ENCODE measurements around the gene EGLN3. TPM values are rescaled to one million over a fixed set of nuclear protein-coding genes. Genes with fewer than 3 reads are reported as not detected.

The EGLN3 gene
- total RNA-seq, 1 donor from 2014 or later = 10.3 TPM

DNA sequence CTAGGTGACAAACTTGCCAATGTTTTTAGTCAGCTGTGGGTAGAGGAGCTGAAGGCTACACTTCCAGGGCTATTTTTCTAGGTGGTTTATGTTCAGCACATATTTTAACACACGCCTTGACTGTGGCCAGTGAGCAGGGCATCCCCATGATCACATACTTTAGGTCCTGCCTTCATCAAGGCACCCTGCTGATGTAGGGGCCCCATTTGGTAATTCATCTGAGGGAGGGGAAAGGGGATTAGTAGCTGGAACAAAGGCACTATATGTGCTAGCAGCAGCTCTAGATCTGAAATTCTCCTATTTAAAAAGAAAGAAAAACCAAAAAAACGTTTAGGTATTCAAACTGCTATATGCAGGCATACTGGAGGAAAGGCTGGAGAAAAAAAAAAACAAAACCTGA is 14.5 kb downstream of the EGLN3 start:
- no peaks in the 10 kb centered on the region for H3K9me3 ChIP-seq
- no peak overlapping the region for H3K27ac ChIP-seq
- H3K36me3 ChIP-seq = no peaks in the 10 kb centered on the region
- no peak overlapping the region for H3K4me3 ChIP-seq
- H3K27me3 ChIP-seq = no peaks in the 10 kb centered on the region
- H3K4me1 ChIP-seq = peaks cover 13% of the 10 kb centered on the region
- no peak for DNase-seq (ENCODE audit: extremely low spot score in 2 of 2)
- intact Hi-C loops (cut with DNase I) = no loop called here
- TF ChIP-seq POLR2AphosphoS5 (IDR thresholded peaks at IDR 0.05; ENCODE audit: insufficient read depth in 1 of 2, low read depth in 1 of 2) = no peak
- TF ChIP-seq, protein P1, sequence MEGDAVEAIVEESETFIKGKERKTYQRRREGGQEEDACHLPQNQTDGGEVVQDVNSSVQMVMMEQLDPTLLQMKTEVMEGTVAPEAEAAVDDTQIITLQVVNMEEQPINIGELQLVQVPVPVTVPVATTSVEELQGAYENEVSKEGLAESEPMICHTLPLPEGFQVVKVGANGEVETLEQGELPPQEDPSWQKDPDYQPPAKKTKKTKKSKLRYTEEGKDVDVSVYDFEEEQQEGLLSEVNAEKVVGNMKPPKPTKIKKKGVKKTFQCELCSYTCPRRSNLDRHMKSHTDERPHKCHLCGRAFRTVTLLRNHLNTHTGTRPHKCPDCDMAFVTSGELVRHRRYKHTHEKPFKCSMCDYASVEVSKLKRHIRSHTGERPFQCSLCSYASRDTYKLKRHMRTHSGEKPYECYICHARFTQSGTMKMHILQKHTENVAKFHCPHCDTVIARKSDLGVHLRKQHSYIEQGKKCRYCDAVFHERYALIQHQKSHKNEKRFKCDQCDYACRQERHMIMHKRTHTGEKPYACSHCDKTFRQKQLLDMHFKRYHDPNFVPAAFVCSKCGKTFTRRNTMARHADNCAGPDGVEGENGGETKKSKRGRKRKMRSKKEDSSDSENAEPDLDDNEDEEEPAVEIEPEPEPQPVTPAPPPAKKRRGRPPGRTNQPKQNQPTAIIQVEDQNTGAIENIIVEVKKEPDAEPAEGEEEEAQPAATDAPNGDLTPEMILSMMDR (IDR thresholded peaks at IDR 0.05) = no peak
- no peak for TF ChIP-seq POLR2A (IDR thresholded peaks at IDR 0.05)

DNA sequence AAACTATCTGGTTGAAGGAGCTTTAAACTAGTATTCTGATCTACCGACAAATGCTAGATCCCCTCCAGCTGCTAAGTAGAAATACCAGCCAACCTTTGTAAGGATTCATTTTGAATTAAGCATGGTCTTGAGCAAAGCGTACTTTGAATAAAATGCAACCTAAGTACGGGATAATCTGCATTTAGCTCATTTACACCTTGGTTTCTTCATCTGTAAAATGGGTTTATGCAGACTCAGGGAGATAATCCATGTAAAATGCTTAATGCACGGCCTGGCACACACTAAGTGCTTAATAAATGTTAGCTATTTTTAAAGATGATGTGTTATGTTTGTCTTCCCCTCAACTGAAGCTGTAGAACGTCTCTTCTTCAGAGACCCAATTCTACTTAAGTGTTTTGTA is 15.9 kb downstream of the EGLN3 start:
- DNase-seq (ENCODE audit: extremely low spot score in 2 of 2) = no peak
- no peak for TF ChIP-seq POLR2A (IDR thresholded peaks at IDR 0.05)
- TF ChIP-seq, protein P1 (IDR thresholded peaks at IDR 0.05) = no peak
- TF ChIP-seq POLR2AphosphoS5 (IDR thresholded peaks at IDR 0.05; ENCODE audit: insufficient read depth in 1 of 2, low read depth in 1 of 2) = no peak
- H3K27me3 ChIP-seq = no peaks in the 10 kb centered on the region
- peaks cover 19% of the 10 kb centered on the region for H3K4me1 ChIP-seq
- no peaks in the 10 kb centered on the region for H3K36me3 ChIP-seq
- no peak overlapping the region for H3K27ac ChIP-seq
- H3K9me3 ChIP-seq = no peaks in the 10 kb centered on the region
- intact Hi-C loops (cut with DNase I) = no loop called here
- no peak overlapping the region for H3K4me3 ChIP-seq

DNA sequence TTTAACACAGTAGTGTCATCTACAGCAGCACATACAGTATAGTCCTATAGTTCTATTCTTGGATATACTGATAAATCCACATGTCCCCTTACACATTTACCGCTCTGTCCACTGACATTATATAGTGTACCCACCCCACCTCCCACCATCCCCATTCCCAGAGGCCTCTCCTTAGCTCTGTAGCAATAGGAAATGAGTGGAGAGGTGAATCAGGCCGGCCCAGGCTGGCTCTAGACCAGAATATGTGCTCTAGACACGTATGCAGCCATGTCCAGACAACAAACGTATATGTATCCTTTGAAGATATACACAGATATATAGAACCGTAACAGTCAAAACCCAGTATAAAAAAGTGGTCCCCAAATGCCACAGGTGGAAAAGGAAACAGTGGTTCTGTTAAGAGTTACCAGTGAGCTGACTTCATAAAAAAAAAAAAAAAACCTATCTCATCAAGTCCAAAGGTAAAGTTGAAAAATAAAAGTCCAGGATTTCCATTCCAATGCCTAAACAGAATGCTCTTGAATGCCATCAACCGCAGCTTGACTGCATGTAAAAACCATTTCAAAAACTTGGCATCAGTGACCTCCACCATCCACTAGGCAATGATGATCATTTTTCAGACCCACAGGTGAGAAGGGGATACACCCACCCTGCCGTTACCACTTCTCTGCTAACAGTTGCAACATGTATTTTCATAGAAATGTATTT is 16.7 kb downstream of the EGLN3 start:
- intact Hi-C loops (cut with DNase I) = no loop called here
- TF ChIP-seq POLR2A (IDR thresholded peaks at IDR 0.05) (no peak), POLR2AphosphoS5 (IDR thresholded peaks at IDR 0.05; ENCODE audit: insufficient read depth in 1 of 2, low read depth in 1 of 2) (no peak)
- TF ChIP-seq, protein P1 (IDR thresholded peaks at IDR 0.05) = no peak

DNA sequence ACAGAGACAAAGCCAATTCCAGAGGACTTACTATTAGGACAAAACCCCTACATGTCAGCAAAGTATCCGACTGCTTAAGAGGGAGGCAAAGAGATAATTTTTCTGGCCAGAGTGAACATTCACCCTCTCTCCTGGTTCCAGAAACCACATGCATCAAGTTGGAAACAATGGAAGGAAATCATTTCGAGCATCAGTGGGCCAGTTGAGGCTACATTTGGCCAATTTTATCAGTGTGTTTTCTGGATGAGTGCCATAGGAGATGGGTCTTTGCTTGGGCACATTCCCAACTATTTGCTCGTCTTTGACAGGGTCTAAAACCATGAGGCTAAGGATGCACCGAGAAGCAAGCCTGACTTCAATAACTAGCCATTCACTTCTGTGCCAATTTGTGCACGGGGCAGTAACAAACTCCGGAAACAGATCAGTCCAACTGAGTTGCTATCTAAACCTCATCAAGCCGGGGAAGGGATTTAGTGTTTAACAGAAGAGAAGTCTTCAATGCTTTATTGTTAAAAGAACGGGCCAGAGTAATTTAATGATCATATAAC is 17.4 kb downstream of the EGLN3 start:
- H3K4me3 ChIP-seq = no peak overlapping the region
- TF ChIP-seq, protein P1 (IDR thresholded peaks at IDR 0.05) = no peak
- no peak for TF ChIP-seq POLR2A (IDR thresholded peaks at IDR 0.05)
- TF ChIP-seq POLR2AphosphoS5 (IDR thresholded peaks at IDR 0.05; ENCODE audit: insufficient read depth in 1 of 2, low read depth in 1 of 2) = no peak
- H3K4me1 ChIP-seq = peaks cover 16% of the 10 kb centered on the region
- no peaks in the 10 kb centered on the region for H3K36me3 ChIP-seq
- no peaks in the 10 kb centered on the region for H3K9me3 ChIP-seq
- H3K27me3 ChIP-seq = no peaks in the 10 kb centered on the region
- H3K27ac ChIP-seq = no peak overlapping the region
- intact Hi-C loops (cut with DNase I) = no loop called here
- DNase-seq (ENCODE audit: extremely low spot score in 2 of 2) = no peak

More for the DNA sequence above, 16.7 kb downstream of the EGLN3 start:
- Histone ChIP-seq H3K9me3 (no peaks in the 10 kb centered on the region), H3K36me3 (no peaks in the 10 kb centered on the region), H3K4me1 (peaks cover 19% of the 10 kb centered on the region), H3K27me3 (no peaks in the 10 kb centered on the region), H3K4me3 (no peak overlapping the region), H3K27ac (no peak overlapping the region)
- DNase-seq (ENCODE audit: extremely low spot score in 2 of 2) = no peak
